Skin epidermis (tissue), 12 donors: ENCODE data around the gene STARD7.
"Not testable (repeated sequence)": the region's sequence is repeated elsewhere in the genome, so short reads cannot be mapped to it uniquely, and the experiment has no call there.

Experiments
- H3K27ac ChIP-seq, 21 experiments: fragments of 200-600 bp; sonication (generic) in 11 of 21; one replicate each; pipeline ENCODE4 v1.5.0; 2020; ENCODE audit warnings: mild to moderate bottlenecking in 3 of 21, inconsistent platforms in 2 of 21, moderate library complexity in 2 of 21
- H3K4me3 ChIP-seq, 7 experiments: fragments of 200-600 bp; sonication (generic) in 2 of 7; one replicate each; pipeline ENCODE4 v1.5.0; 2020; ENCODE audit warnings: inconsistent platforms in 2 of 7, mild to moderate bottlenecking in 2 of 7, moderate library complexity in 1 of 7

The STARD7 gene

GRCh38 chr2:96171831-96172230 is 36.8 kb downstream of the STARD7 start:
- Histone ChIP-seq H3K4me3 (no peak overlapping the region), H3K27ac (no peak overlapping the region)

- no peak overlapping the region for H3K27ac ChIP-seq
- H3K4me3 ChIP-seq = no peak overlapping the region
These were observed 38.0 kb downstream of the STARD7 start for GRCh38 chr2:96170626-96171025.

- H3K4me3 ChIP-seq = no peak overlapping the region
- no peak overlapping the region for H3K27ac ChIP-seq
These were observed 38.6 kb downstream of the STARD7 start for GRCh38 chr2:96169868-96170507.

- Histone ChIP-seq H3K4me3 (no peak overlapping the region), H3K27ac (no peak overlapping the region)
These were observed 41.1 kb downstream of the STARD7 start for GRCh38 chr2:96167407-96168013.

- H3K4me3 ChIP-seq = no peak overlapping the region
- H3K27ac ChIP-seq = peak overlapping the region in 14 of 21 experiments; percentile 6 to 92 (median 71)
These were observed 44.0 kb downstream of the STARD7 start for GRCh38 chr2:96164459-96165184.

- Histone ChIP-seq H3K27ac (peak overlapping the region in 14 of 21 experiments; percentile 6 to 92 (median 71)), H3K4me3 (no peak overlapping the region)
These were observed 44.7 kb downstream of the STARD7 start for GRCh38 chr2:96163768-96164429.

GRCh38 chr2:96163415-96163767 is 45.2 kb downstream of the STARD7 start:
- peak overlapping the region in 13 of 21 experiments; percentile 16 to 92 (median 74) for H3K27ac ChIP-seq
- no peak overlapping the region for H3K4me3 ChIP-seq

- no peak overlapping the region for H3K4me3 ChIP-seq
- peak overlapping the region in 3 of 21 experiments; percentile 82 to 92 (median 88) for H3K27ac ChIP-seq
These were observed 46.7 kb downstream of the STARD7 start for GRCh38 chr2:96161898-96162297.

- not testable (repeated sequence) for H3K4me3 ChIP-seq
- H3K27ac ChIP-seq = peak overlapping the region in 1 of 21 experiments; percentile 86
These were observed 48.3 kb downstream of the STARD7 start for GRCh38 chr2:96160366-96160765.

- H3K27ac ChIP-seq = peak overlapping the region in 8 of 21 experiments; percentile 13 to 86 (median 72)
These were observed 49.4 kb downstream of the STARD7 start for GRCh38 chr2:96159084-96159830.

GRCh38 chr2:96158554-96158940 is 50.1 kb downstream of the STARD7 start:
- no peak overlapping the region for H3K4me3 ChIP-seq
- peak overlapping the region in 11 of 21 experiments; percentile 13 to 86 (median 60) for H3K27ac ChIP-seq

More at GRCh38 chr2:96159084-96159830, 49.4 kb downstream of the STARD7 start:
- H3K4me3 ChIP-seq = no peak overlapping the region

- Histone ChIP-seq H3K4me3 (no peak overlapping the region), H3K27ac (peak overlapping the region in 12 of 21 experiments; percentile 13 to 86 (median 64))
These were observed 50.7 kb downstream of the STARD7 start for GRCh38 chr2:96157649-96158553.

- Histone ChIP-seq H3K4me3 (no peak overlapping the region), H3K27ac (peak overlapping the region in 9 of 21 experiments; percentile 57 to 86 (median 70))
These were observed 51.5 kb downstream of the STARD7 start for GRCh38 chr2:96156926-96157648.

- H3K27ac ChIP-seq = peak overlapping the region in 3 of 21 experiments; percentile 70 to 86 (median 81)
- H3K4me3 ChIP-seq = no peak overlapping the region
These were observed 52.4 kb downstream of the STARD7 start for GRCh38 chr2:96156011-96156820.

- Histone ChIP-seq H3K27ac (no peak overlapping the region), H3K4me3 (no peak overlapping the region)
These were observed 53.9 kb downstream of the STARD7 start for GRCh38 chr2:96154506-96155380.

GRCh38 chr2:96153991-96154431 is 54.6 kb downstream of the STARD7 start:
- no peak overlapping the region for H3K27ac ChIP-seq
- H3K4me3 ChIP-seq = no peak overlapping the region
